ENCODE data around the gene CPXM2. TPM values are rescaled to one million over a fixed set of nuclear protein-coding genes. Genes with fewer than 3 reads are reported as not detected.

The CPXM2 gene
- polyA plus RNA-seq, 2 of the 4 experiments (the other 2 are of a cell fraction): not detected

- Histone ChIP-seq H3K27ac (no peak overlapping the region), H3K4me3 (no peak overlapping the region), H3K4me1 (no peaks in the 10 kb centered on the region), H3K9me3 (no peaks in the 10 kb centered on the region), H3K4me2 (no peak overlapping the region)
- ChIA-PET POLR2A (no interaction called here), CTCF (interaction anchor here (1.0 kb wide), 1 partner anchor 32 kb away, joined by 3 read pairs; no protein-coding TSS in a partner anchor)
- FAIRE-seq (no peak), ATAC-seq (no peak), DNase-seq (ENCODE audit: low read depth in 1 of 2, low spot score in 1 of 2) (no peak)
- WGBS (ENCODE audit: missing lambda C conversion rate): 18% methylated on average over 3 of the region's 3 CpGs
- no peak for TF ChIP-seq FOSB (CRISPR knock-in tag; IDR thresholded peaks at IDR 0.05)
- TF ChIP-seq RARB (CRISPR knock-in tag; IDR thresholded peaks at IDR 0.05): no peak
- no peak for TF ChIP-seq HOXA7 (CRISPR knock-in tag; IDR thresholded peaks at IDR 0.05)
- TF ChIP-seq POLR2AphosphoS2 (conservative IDR thresholded peaks at IDR 0.05; ENCODE audit: low read length): no peak
- TF ChIP-seq ZC3H11A (IDR thresholded peaks at IDR 0.05): no peak
- no peak for TF ChIP-seq JUNB (IDR thresholded peaks at IDR 0.05)
- no peak for TF ChIP-seq HOXB13 (CRISPR knock-in tag; IDR thresholded peaks at IDR 0.05; ENCODE audit: low read depth)
- no peak for TF ChIP-seq RCOR1 (IDR thresholded peaks at IDR 0.05; ENCODE audit: low read depth, low read length)
- no peak for TF ChIP-seq ESRRA (IDR thresholded peaks at IDR 0.05; ENCODE audit: borderline replicate concordance, low read length)
- TF ChIP-seq REST (IDR thresholded peaks at IDR 0.05): no peak
Measured at GRCh38 chr10:123777881-123778280, 113.7 kb downstream of the CPXM2 start.

GRCh38 chr10:123774132-123774742 is 117.4 kb downstream of the CPXM2 start:
- ATAC-seq: no peak
- no peak for FAIRE-seq
- Histone ChIP-seq H3K4me1 (no peaks in the 10 kb centered on the region), H3K4me3 (no peak overlapping the region), H3K9me3 (no peaks in the 10 kb centered on the region), H3K27ac (no peak overlapping the region), H3K4me2 (no peak overlapping the region)
- POLR2A ChIA-PET: no interaction called here
- DNase-seq (ENCODE audit: low read depth in 1 of 2, low spot score in 1 of 2): no peak
- 20% methylated on average over 11 of the region's 11 CpGs for WGBS (ENCODE audit: missing lambda C conversion rate)
- CTCF ChIA-PET: no interaction called here
- no peak for TF ChIP-seq FOSL2 (IDR thresholded peaks at IDR 0.05)
- TF ChIP-seq FOSL2 (CRISPR knock-in tag; IDR thresholded peaks at IDR 0.05): no peak
- no peak for TF ChIP-seq RFX5 (IDR thresholded peaks at IDR 0.05)
- TF ChIP-seq NR3C1 (IDR thresholded peaks at IDR 0.05): no peak
- no peak for TF ChIP-seq MAX (IDR thresholded peaks at IDR 0.05)
- TF ChIP-seq HDAC2 (IDR thresholded peaks at IDR 0.05): no peak
- no peak for TF ChIP-seq BHLHE40 (IDR thresholded peaks at IDR 0.05; ENCODE audit: low read depth, low read length)
- no peak for TF ChIP-seq EHF (CRISPR knock-in tag; IDR thresholded peaks at IDR 0.05)
- no peak for TF ChIP-seq ZNF302 (CRISPR knock-in tag; IDR thresholded peaks at IDR 0.05)
- TF ChIP-seq FOSB (CRISPR knock-in tag; IDR thresholded peaks at IDR 0.05): no peak
- no peak for TF ChIP-seq KDM1A (IDR thresholded peaks at IDR 0.05; ENCODE audit: low read depth)
- no peak for TF ChIP-seq HEYL (CRISPR knock-in tag; IDR thresholded peaks at IDR 0.05)
- no peak for TF ChIP-seq POLR2A (IDR thresholded peaks at IDR 0.05; ENCODE audit: low read length)
- TF ChIP-seq NFE2L2 (conservative IDR thresholded peaks at IDR 0.05; ENCODE audit: low read length): no peak
- TF ChIP-seq JUN (IDR thresholded peaks at IDR 0.05): no peak
